ENCODE data around the gene ARHGEF37. TPM values are rescaled to one million over a fixed set of nuclear protein-coding genes. Genes with fewer than 3 reads are reported as not detected.
A peak's percentile ranks its signal among the peaks of the same experiment; 100 is the strongest.

Gene ARHGEF37
- total and polyA plus RNA-seq, 9 of the 15 experiments (the other 6 are each of a cell fraction or from before 2014, with no cell fraction given): 0.01 to 0.27 (median 0.05) TPM

DNA sequence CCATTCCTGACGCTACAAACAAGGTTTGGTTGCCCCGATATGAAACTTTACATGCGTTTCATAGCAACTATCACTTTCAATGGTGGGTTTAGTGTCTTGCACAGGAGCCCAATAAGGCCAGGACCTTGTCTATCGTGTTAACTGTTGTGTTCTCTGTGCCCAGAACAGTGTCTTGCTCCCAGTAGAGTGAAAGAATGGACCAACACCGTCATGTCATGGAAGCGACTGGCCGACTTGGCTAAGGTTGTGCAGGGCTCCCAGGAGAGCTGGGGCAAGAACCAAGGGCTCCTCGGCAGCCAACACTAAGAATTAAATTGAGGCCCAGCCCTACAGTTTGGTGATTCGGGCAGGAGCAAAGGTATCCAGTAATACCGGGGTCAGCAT lies 498 bp upstream of the ARHGEF37 start:
- Histone ChIP-seq H3K36me3 (ENCODE audit: control insufficient read depth, insufficient read depth, low read length) (no peaks in the 10 kb centered on the region), H3K9me1 (ENCODE audit: control insufficient read depth, insufficient read depth, low read length) (no peaks in the 10 kb centered on the region), H4K20me1 (replicated peaks; ENCODE audit: control insufficient read depth, insufficient read depth, low read length) (no peaks in the 10 kb centered on the region), H3K9me3 (replicated peaks; ENCODE audit: control insufficient read depth, insufficient read depth, low read depth, low read length) (no peaks in the 10 kb centered on the region), H2AFZ (ENCODE audit: low read depth, low read length) (0 out of 2 replicates have a peak overlapping the region, but pooled peaks have one; percentile 56), H3K9ac (ENCODE audit: insufficient read depth in 1 of 2, low read depth in 2 of 2, low read length in 2 of 2) (no peak overlapping the region), H3K4me3 (no peak overlapping the region), H3K27ac (ENCODE audit: extremely low read depth, low read depth, low read length) (no peak overlapping the region), H3K4me2 (ENCODE audit: insufficient read depth, low read length) (no peak overlapping the region), H3K27me3 (ENCODE audit: control insufficient read depth in 2 of 2, insufficient read depth in 2 of 2, low read length in 2 of 2) (no peaks in the 10 kb centered on the region), H3K79me2 (ENCODE audit: control insufficient read depth, insufficient read depth, low read length) (no peaks in the 10 kb centered on the region), H3K4me1 (replicated peaks in 1 of 2; ENCODE audit: control insufficient read depth in 2 of 2, insufficient read depth in 2 of 2, low read length in 2 of 2) (peaks cover 4 to 5% of the 10 kb centered on the region in 2 experiments; a peak in 2 of 5 replicates)
- FAIRE-seq (no peak), DNase-seq (ENCODE audit: extremely low read depth in 1 of 4, low spot score in 3 of 4) (no peak), ATAC-seq (no peak)
- POLR2A ChIA-PET: interaction anchor here (1.9 kb wide), 1 partner anchor 25 kb away, joined by 4 read pairs; no protein-coding TSS in a partner anchor
- no TSS peak for BruUV-seq (replicated peaks)
- WGBS (ENCODE audit: insufficient coverage, low coverage, missing lambda C conversion rate): 57% methylated on average over 10 of the region's 10 CpGs
- in situ Hi-C loops (cut with MboI): no loop called here
- TF ChIP-seq CREM (IDR thresholded peaks at IDR 0.05; ENCODE audit: low read depth) (no peak), RFX1 (IDR thresholded peaks at IDR 0.05) (peak; percentile 20; the same call in 1 of the 2 replicates), NR2C2 (CRISPR knock-in tag; IDR thresholded peaks at IDR 0.05) (no peak), NR2C2 (tag; IDR thresholded peaks at IDR 0.05) (no peak)
- CTCF ChIA-PET (ENCODE audit: low intra/inter-chr PET ratio): no interaction called here
- intact Hi-C loops (cut with micrococcal nuclease): no loop called here

DNA sequence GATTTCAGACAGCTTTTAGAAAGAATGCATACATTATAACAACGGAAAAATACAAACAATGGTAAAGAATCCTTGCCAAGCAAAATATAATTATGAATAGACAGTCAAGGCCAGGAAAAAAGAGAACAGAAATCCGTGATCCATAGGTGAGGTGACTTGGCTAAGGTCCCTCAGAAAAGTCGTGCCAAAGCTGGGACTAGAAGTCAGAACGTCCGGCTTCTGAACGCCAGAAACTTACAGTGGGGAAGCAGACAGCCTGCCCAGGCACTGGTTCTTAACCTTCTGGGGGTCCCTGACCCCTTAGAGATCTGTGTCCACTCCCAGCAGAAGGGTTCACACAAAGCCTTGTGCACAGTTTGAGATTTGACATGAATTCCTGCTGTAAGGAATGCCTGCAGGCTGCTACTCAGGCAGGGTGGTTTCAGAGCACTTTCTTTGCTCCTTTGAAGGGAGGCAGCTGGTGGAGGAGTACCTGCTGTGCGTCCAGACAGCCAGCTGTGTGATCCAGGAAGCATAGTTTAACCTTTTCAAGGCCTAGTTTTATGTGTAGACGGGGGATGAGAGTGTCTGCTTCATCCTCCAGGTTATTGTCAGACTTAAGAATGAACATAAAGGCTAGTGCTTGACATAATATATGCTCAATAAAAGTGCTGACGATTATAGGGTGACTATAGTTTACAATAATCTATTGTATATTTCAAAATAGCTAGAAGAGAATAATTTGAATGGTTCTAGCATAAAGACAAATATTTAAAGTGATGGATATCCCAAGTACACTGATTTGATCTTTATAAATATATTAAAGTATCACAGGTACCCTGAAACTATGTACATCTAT lies 852 bp downstream of the ARHGEF37 start:
- Histone ChIP-seq H3K9me3 (replicated peaks; ENCODE audit: control insufficient read depth, insufficient read depth, low read depth, low read length) (no peaks in the 10 kb centered on the region), H3K4me1 (replicated peaks in 1 of 2; ENCODE audit: control insufficient read depth in 2 of 2, insufficient read depth in 2 of 2, low read length in 2 of 2) (peaks cover 4 to 5% of the 10 kb centered on the region in 2 experiments; a peak in 2 of 5 replicates), H3K4me2 (ENCODE audit: insufficient read depth, low read length) (no peak overlapping the region), H4K20me1 (replicated peaks; ENCODE audit: control insufficient read depth, insufficient read depth, low read length) (no peaks in the 10 kb centered on the region), H2AFZ (ENCODE audit: low read depth, low read length) (peak overlapping the region; percentile 37; the same call in 1 of the 2 replicates), H3K9ac (ENCODE audit: insufficient read depth in 1 of 2, low read depth in 2 of 2, low read length in 2 of 2) (peak overlapping the region in 1 of 2 experiments; percentile 60; a peak in 1 of 4 replicates), H3K36me3 (ENCODE audit: control insufficient read depth, insufficient read depth, low read length) (no peaks in the 10 kb centered on the region), H3K9me1 (ENCODE audit: control insufficient read depth, insufficient read depth, low read length) (no peaks in the 10 kb centered on the region), H3K27ac (ENCODE audit: extremely low read depth, low read depth, low read length) (no peak overlapping the region), H3K4me3 (no peak overlapping the region), H3K79me2 (ENCODE audit: control insufficient read depth, insufficient read depth, low read length) (no peaks in the 10 kb centered on the region), H3K27me3 (ENCODE audit: control insufficient read depth in 2 of 2, insufficient read depth in 2 of 2, low read length in 2 of 2) (0 out of 5 replicates have a peak, but pooled peaks cover 0 to 1% of the 10 kb centered on the region in 2 experiments)
- in situ Hi-C loops (cut with MboI) (no loop called here), intact Hi-C loops (cut with micrococcal nuclease) (no loop called here)
- DNase-seq (ENCODE audit: extremely low read depth in 1 of 4, low spot score in 3 of 4) (no peak), FAIRE-seq (no peak), ATAC-seq (0 out of 3 replicates have a peak, but pooled peaks have one; percentile 40)
- WGBS (ENCODE audit: insufficient coverage, low coverage, missing lambda C conversion rate): 25% methylated on average over 8 of the region's 9 CpGs
- CTCF ChIA-PET (ENCODE audit: low intra/inter-chr PET ratio): no interaction called here
- POLR2A ChIA-PET: interaction anchor here (0.6 to 0.8 kb wide), 2 partner anchors 31 to 378 kb away, joined by 3 to 4 read pairs; partner anchors contain the start of genes CSNK1A1 and SLC26A2
- no TSS peak for BruUV-seq (replicated peaks)
- TF ChIP-seq ZBTB1 (CRISPR knock-in tag; IDR thresholded peaks at IDR 0.05; ENCODE audit: borderline replicate concordance, low read depth): no peak
- no peak for TF ChIP-seq SIRT6 (IDR thresholded peaks at IDR 0.05; ENCODE audit: low read depth, low read length)
- no peak for TF ChIP-seq FIP1L1 (IDR thresholded peaks at IDR 0.05; ENCODE audit: low read depth, low read length, poor library complexity, severe bottlenecking)
- no peak for TF ChIP-seq RFX1 (IDR thresholded peaks at IDR 0.05)
- no peak for TF ChIP-seq ZNF253 (CRISPR knock-in tag; conservative IDR thresholded peaks at IDR 0.05)
- TF ChIP-seq ZFPM2 (CRISPR knock-in tag; IDR thresholded peaks at IDR 0.05): no peak
- no peak for TF ChIP-seq ZNF79 (CRISPR knock-in tag; IDR thresholded peaks at IDR 0.05; ENCODE audit: low read depth)
- no peak for TF ChIP-seq ZNF695 (CRISPR knock-in tag; IDR thresholded peaks at IDR 0.05)
- TF ChIP-seq, protein P1, sequence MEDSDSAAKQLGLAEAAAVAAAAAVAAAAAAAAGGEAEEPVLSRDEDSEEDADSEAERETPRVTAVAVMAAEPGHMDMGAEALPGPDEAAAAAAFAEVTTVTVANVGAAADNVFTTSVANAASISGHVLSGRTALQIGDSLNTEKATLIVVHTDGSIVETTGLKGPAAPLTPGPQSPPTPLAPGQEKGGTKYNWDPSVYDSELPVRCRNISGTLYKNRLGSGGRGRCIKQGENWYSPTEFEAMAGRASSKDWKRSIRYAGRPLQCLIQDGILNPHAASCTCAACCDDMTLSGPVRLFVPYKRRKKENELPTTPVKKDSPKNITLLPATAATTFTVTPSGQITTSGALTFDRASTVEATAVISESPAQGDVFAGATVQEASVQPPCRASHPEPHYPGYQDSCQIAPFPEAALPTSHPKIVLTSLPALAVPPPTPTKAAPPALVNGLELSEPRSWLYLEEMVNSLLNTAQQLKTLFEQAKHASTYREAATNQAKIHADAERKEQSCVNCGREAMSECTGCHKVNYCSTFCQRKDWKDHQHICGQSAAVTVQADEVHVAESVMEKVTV (CRISPR knock-in tag; IDR thresholded peaks at IDR 0.05): no peak
- TF ChIP-seq FOXK2 (conservative IDR thresholded peaks at IDR 0.05 in 1 of 2, IDR thresholded peaks at IDR 0.05 in 1 of 2; ENCODE audit: low read depth in 2 of 2): no peak

Data from K562 (cell line).